ENCODE measurements around the gene JMJD4.

DNA sequence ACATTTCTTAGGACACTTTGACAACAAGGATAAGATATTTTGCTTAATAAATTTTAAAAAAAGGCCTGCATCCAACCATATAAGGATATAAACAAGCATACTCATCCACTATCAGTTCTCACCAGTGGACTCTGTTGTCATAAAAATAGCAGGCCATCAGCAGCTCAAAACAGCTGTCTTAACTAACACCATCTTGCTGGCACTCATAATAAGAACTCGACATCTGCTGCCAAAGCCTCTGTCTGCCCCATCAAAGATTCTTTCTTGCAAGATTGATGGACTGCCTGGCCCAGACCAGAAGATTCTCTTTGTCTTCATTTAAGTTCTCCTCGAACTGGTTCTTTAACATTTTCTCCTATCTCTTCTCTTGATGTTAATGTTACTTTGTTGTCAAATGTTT is 10.1 kb downstream of the JMJD4 start:
- TF ChIP-seq, protein P1, sequence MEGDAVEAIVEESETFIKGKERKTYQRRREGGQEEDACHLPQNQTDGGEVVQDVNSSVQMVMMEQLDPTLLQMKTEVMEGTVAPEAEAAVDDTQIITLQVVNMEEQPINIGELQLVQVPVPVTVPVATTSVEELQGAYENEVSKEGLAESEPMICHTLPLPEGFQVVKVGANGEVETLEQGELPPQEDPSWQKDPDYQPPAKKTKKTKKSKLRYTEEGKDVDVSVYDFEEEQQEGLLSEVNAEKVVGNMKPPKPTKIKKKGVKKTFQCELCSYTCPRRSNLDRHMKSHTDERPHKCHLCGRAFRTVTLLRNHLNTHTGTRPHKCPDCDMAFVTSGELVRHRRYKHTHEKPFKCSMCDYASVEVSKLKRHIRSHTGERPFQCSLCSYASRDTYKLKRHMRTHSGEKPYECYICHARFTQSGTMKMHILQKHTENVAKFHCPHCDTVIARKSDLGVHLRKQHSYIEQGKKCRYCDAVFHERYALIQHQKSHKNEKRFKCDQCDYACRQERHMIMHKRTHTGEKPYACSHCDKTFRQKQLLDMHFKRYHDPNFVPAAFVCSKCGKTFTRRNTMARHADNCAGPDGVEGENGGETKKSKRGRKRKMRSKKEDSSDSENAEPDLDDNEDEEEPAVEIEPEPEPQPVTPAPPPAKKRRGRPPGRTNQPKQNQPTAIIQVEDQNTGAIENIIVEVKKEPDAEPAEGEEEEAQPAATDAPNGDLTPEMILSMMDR (IDR thresholded peaks at IDR 0.05; ENCODE audit: low read length): no peak
- TF ChIP-seq EZH2 (optimal IDR thresholded peaks at IDR 0.05; ENCODE audit: low read depth, low read length) (no peak), EZH2phosphoT487 (IDR thresholded peaks at IDR 0.05; ENCODE audit: low read length) (no peak)

Measured in MM.1S (cell line).